RWPE2 (cell line): Measurements from ENCODE around the gene ACTR3.

Experiments used
- ATAC-seq: fragments of 200-7000 bp; cut with Tn5 transposase; 3 replicates; pipeline ENCODE4 v1.9.1; 2021; ENCODE audit warnings: low read depth
- DNase-seq: peaks from one replicate; pipeline ENCODE4 v3.0.0-alpha.2; 2020; ENCODE audit warnings: low spot score
- H3K27ac ChIP-seq: fragments of 450-650 bp; 2 replicates; pipeline ENCODE4 v1.5.1; 2017; ENCODE audit warnings: mild to moderate bottlenecking; ENCODE audit not compliant: poor library complexity, severe bottlenecking
- H3K27me3 ChIP-seq: fragments of 250-450 bp; sonication (Bioruptor Pico); 2 replicates; pipeline ENCODE4 v1.5.1; 2021; ENCODE audit warnings: mild to moderate bottlenecking, moderate library complexity; ENCODE audit not compliant: insufficient read depth, poor library complexity, severe bottlenecking
- H3K36me3 ChIP-seq: fragments of 250-450 bp; sonication (Bioruptor Pico); 2 replicates; pipeline ENCODE4 v1.5.1; 2020; ENCODE audit warnings: low read depth, mild to moderate bottlenecking, moderate library complexity
- H3K4me1 ChIP-seq: fragments of 250-450 bp; sonication (Bioruptor Pico); 2 replicates; pipeline ENCODE4 v1.5.1; 2021; ENCODE audit warnings: mild to moderate bottlenecking, moderate library complexity; ENCODE audit not compliant: insufficient read depth, poor library complexity, severe bottlenecking
- H3K4me3 ChIP-seq: fragments of 250-450 bp; sonication (Bioruptor Pico); 2 replicates; pipeline ENCODE4 v1.5.1; 2021; ENCODE audit warnings: mild to moderate bottlenecking, moderate library complexity; ENCODE audit not compliant: severe bottlenecking
- H3K9me3 ChIP-seq: fragments of 250-450 bp; sonication (Bioruptor Pico); 2 replicates; pipeline ENCODE4 v1.5.1; 2021; ENCODE audit warnings: mild to moderate bottlenecking, moderate library complexity; ENCODE audit not compliant: severe bottlenecking
- TF ChIP-seq, protein P1 (sequence below): fragments of 450-650 bp; IDR thresholded peaks from one replicate; pipeline ENCODE4 v1.5.1; 2017; ENCODE audit warnings: mild to moderate bottlenecking, moderate library complexity; ENCODE audit not compliant: poor library complexity, severe bottlenecking

Gene ACTR3

DNA sequence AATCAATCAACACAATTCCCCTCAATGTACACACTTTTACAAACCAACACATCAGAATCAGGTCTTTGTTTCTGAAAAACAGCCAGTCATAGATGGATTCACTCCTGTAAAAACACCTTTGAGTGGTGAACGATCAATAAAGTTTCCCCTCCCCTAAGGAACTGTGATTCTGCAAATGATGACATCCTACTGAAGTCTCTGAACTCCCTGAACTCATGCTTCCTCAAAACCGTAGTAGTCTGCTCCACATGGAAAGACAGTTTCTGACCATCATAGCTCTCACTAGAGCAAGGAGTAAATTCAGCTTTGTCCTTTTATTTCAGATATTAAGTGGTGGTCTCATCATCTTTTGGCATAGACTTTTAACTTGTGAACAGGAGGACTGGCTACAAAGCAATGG is 43.5 kb upstream of the ACTR3 start:
- Histone ChIP-seq H3K27ac (no peak overlapping the region), H3K9me3 (no peaks in the 10 kb centered on the region), H3K27me3 (no peaks in the 10 kb centered on the region), H3K4me1 (peaks cover 24% of the 10 kb centered on the region), H3K4me3 (no peak overlapping the region), H3K36me3 (no peaks in the 10 kb centered on the region)
- ATAC-seq (no peak), DNase-seq (no peak)
- TF ChIP-seq, protein P1, sequence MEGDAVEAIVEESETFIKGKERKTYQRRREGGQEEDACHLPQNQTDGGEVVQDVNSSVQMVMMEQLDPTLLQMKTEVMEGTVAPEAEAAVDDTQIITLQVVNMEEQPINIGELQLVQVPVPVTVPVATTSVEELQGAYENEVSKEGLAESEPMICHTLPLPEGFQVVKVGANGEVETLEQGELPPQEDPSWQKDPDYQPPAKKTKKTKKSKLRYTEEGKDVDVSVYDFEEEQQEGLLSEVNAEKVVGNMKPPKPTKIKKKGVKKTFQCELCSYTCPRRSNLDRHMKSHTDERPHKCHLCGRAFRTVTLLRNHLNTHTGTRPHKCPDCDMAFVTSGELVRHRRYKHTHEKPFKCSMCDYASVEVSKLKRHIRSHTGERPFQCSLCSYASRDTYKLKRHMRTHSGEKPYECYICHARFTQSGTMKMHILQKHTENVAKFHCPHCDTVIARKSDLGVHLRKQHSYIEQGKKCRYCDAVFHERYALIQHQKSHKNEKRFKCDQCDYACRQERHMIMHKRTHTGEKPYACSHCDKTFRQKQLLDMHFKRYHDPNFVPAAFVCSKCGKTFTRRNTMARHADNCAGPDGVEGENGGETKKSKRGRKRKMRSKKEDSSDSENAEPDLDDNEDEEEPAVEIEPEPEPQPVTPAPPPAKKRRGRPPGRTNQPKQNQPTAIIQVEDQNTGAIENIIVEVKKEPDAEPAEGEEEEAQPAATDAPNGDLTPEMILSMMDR: no peak

DNA sequence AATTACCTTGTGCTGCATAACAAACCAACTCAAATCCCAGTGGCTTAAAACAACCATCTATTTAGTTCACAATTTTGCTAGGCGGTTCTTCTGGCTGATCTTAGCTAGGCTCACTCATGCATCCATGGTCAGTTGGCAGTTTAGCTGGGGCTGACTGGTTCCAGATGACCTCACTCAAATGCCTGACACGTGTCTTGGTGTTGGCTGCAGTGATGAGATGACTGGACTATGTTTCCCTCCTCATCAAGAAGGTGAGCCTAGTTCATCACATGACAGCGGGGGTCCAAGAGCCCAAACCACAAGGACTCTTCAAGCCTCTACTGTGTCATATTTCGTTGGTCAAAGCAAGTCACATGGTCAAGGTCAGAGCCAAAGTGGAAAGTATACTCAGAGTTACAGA is 42.7 kb upstream of the ACTR3 start:
- no peak overlapping the region for H3K27ac ChIP-seq
- no peak overlapping the region for H3K4me3 ChIP-seq
- no peaks in the 10 kb centered on the region for H3K36me3 ChIP-seq
- H3K4me1 ChIP-seq: peaks cover 24% of the 10 kb centered on the region
- DNase-seq: no peak
- no peak for ATAC-seq
- TF ChIP-seq, protein P1: no peak
- H3K27me3 ChIP-seq: no peaks in the 10 kb centered on the region
- H3K9me3 ChIP-seq: no peaks in the 10 kb centered on the region

DNA sequence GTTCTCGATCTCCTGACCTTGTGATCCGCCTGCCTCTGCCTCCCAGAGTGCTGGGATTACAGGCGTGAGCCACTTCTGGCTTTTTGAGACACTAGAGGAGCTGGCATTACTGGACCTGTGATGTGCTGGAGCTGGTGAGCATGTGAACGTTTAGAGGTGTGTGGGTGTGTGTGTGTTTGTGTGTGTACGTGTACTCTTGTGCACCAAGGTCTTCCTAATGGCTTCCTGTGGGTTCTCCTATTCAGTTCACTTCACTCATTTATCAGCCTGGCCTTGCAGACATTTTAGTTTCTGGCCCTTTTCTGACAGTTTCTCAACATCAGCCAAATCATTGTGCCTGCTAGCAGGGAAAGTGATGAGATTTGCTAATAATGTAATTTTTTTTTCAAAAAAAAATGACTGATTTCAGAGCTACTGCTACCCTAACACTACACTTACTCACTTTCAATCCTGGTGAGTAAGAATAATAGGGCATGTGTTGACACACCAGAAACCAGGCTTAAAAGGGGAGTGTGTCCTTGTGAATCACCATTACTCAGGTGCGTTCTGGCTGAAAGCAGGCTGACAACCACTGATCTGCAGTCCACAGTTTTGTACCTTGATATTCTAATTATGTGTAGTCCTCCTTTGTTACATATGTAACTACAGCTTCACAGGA is 41.0 kb upstream of the ACTR3 start:
- ATAC-seq: peak; percentile 100
- H3K4me3 ChIP-seq: no peak overlapping the region
- H3K9me3 ChIP-seq: no peaks in the 10 kb centered on the region
- H3K4me1 ChIP-seq: peaks cover 12% of the 10 kb centered on the region
- DNase-seq: no peak
- no peaks in the 10 kb centered on the region for H3K27me3 ChIP-seq
- TF ChIP-seq, protein P1: no peak
- peak overlapping the region; percentile 60 for H3K27ac ChIP-seq
- no peaks in the 10 kb centered on the region for H3K36me3 ChIP-seq

DNA sequence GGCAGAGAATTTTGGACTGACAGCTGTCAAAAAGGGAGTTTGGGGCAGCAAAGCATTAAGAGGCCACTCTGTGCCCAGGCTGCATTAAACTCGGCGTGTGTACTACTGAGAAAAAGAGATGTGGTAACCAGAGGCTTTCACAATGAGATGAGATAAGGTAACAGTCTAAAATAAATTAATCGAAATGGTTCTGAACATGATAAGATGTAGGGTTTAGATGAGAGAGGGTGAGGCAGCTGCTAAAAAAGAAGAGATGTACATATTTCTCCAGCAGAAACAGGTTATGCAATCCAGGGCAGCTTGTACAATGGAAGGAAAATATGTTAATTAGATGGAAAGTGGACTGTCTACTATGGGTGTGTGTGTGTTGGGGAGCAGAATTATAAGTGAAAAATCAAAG is 39.2 kb upstream of the ACTR3 start:
- TF ChIP-seq, protein P1: no peak
- DNase-seq: no peak
- H3K27me3 ChIP-seq: no peaks in the 10 kb centered on the region
- H3K27ac ChIP-seq: no peak overlapping the region
- no peak overlapping the region for H3K4me3 ChIP-seq
- no peaks in the 10 kb centered on the region for H3K36me3 ChIP-seq
- H3K9me3 ChIP-seq: no peaks in the 10 kb centered on the region
- peaks cover 10% of the 10 kb centered on the region for H3K4me1 ChIP-seq
- no peak for ATAC-seq

DNA sequence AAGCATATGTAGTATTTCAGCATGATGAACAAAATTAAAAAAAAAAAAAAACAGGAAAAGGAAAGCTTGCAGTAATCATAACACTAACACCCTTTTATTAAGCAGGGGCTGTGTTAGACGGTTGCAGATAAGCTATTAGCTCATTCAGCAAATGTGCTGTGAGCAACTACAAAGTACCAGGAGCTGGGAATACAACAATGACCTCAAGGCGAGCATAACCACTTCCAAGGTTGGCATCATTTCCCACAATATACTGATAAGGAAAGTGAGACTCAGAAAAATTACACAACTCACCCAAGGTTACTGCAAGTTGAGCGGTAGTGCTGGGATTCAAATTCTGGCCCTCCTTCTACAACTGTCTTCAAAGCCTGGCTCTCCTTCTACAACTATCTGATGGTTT is 38.2 kb upstream of the ACTR3 start:
- TF ChIP-seq, protein P1: no peak
- Histone ChIP-seq H3K27me3 (no peaks in the 10 kb centered on the region), H3K4me3 (no peak overlapping the region), H3K4me1 (peaks cover 10% of the 10 kb centered on the region), H3K9me3 (no peaks in the 10 kb centered on the region), H3K36me3 (no peaks in the 10 kb centered on the region), H3K27ac (no peak overlapping the region)
- DNase-seq (no peak), ATAC-seq (no peak)
